Stimulated activated CD8-positive, alpha-beta memory T cell treated with anti-CD3 and anti-CD28 coated beads, Interleukin-7, amount 100 ng/mL, for 48 hours (primary cell): ENCODE measurements around the gene YIPF2.
A peak's percentile ranks its signal among the peaks of the same experiment; 100 is the strongest.
"Not testable (repeated sequence)": the region's sequence is repeated elsewhere in the genome, so short reads cannot be mapped to it uniquely, and the experiment has no call there.

ENCODE experiments used
- DNase-seq, 2 donors: peaks; one replicate each; pipeline ENCODE4 v3.0.0-alpha.2; 2020; ENCODE audit warnings: low read depth in 1 of 2; ENCODE audit errors: extremely low read depth in 1 of 2

Gene YIPF2

GRCh38 chr19:10928563-10929401, at the start of gene YIPF2, which contains the start of gene TIMM29:
Gene YIPF2 (minus strand): TSS chr19:10928639. CDS start chr19:10928410, 229 bp downstream.
Gene TIMM29 (plus strand): TSS chr19:10928811. CDS start chr19:10928823, 12 bp downstream.
- peak; percentile 87 to 95 for DNase-seq

- no peak for DNase-seq
Measured at GRCh38 chr19:10977742-10978092, 49.3 kb upstream of the YIPF2 start.

- DNase-seq = no peak
Measured at GRCh38 chr19:10976131-10976892, 47.9 kb upstream of the YIPF2 start.

GRCh38 chr19:10975374-10976130, 47.1 kb upstream of the YIPF2 start:
- DNase-seq = no peak

- DNase-seq = no peak
Measured at GRCh38 chr19:10971107-10971726, 42.8 kb upstream of the YIPF2 start.

- no peak for DNase-seq
Measured at GRCh38 chr19:10968527-10969135, 40.2 kb upstream of the YIPF2 start.

GRCh38 chr19:10966809-10967208, 38.4 kb upstream of the YIPF2 start:
- DNase-seq = no peak

GRCh38 chr19:10965398-10965797, 37.0 kb upstream of the YIPF2 start:
- no peak for DNase-seq

GRCh38 chr19:10964903-10965302, 36.5 kb upstream of the YIPF2 start:
- DNase-seq = no peak

GRCh38 chr19:10963865-10964264, 35.4 kb upstream of the YIPF2 start:
- DNase-seq = no peak

GRCh38 chr19:10962863-10963262, 34.4 kb upstream of the YIPF2 start:
- no peak for DNase-seq

GRCh38 chr19:10961073-10961860, 32.8 kb upstream of the YIPF2 start:
- DNase-seq = no peak

GRCh38 chr19:10960314-10961072, 32.1 kb upstream of the YIPF2 start, which contains the start of gene SMARCA4:
Gene SMARCA4 (plus strand): TSS chr19:10961030. CDS start chr19:10984152, 23,122 bp downstream.
- peak; percentile 93 to 99 for DNase-seq

- DNase-seq = not testable (repeated sequence)
Measured at GRCh38 chr19:10959277-10959968, 31.0 kb upstream of the YIPF2 start.

- no peak for DNase-seq
Measured at GRCh38 chr19:10952809-10953208, 24.4 kb upstream of the YIPF2 start.

GRCh38 chr19:10946958-10947657, 18.7 kb upstream of the YIPF2 start:
- DNase-seq = no peak

- no peak for DNase-seq
Measured at GRCh38 chr19:10945264-10945663, 16.8 kb upstream of the YIPF2 start.
